Thyroid gland (tissue), 4 donors: Measurements from ENCODE around the gene NCBP3. TPM values are rescaled to one million over a fixed set of nuclear protein-coding genes. Genes with fewer than 3 reads are reported as not detected.
"Not testable (repeated sequence)": the region's sequence is repeated elsewhere in the genome, so short reads cannot be mapped to it uniquely, and the experiment has no call there.

ENCODE experiments used
- DNase-seq, 2 donors: peaks; one replicate each; pipeline ENCODE4 v3.0.0-alpha.2; 2019
- H3K27ac ChIP-seq, 3 donors: fragments of 200-600 bp; sonication (generic); 1 replicate in 2 of 3; 2 replicates in 1 of 3; pipeline ENCODE4 v1.5.1; 2016 to 2019; ENCODE audit warnings: mild to moderate bottlenecking in 1 of 3, moderate library complexity in 1 of 3
- H3K27me3 ChIP-seq: fragments of 200-600 bp; sonication (generic); one replicate; pipeline ENCODE4 v1.5.1; 2019
- H3K36me3 ChIP-seq, 2 donors: fragments of 200-600 bp; sonication (generic); one replicate each; pipeline ENCODE4 v1.5.1; 2016 to 2019
- H3K4me1 ChIP-seq, 2 donors: fragments of 200-600 bp; sonication (generic); one replicate each; pipeline ENCODE4 v1.5.1; 2017 to 2019
- H3K4me3 ChIP-seq, 3 donors: fragments of 200-600 bp; sonication (generic); replicated peaks in 1 of 3; 1 replicate in 2 of 3; 2 replicates in 1 of 3; pipeline ENCODE4 v1.5.1; 2016; ENCODE audit warnings: mild to moderate bottlenecking in 1 of 3
- H3K9me3 ChIP-seq: fragments of 200-600 bp; sonication (generic); one replicate; pipeline ENCODE4 v1.5.1; 2017
- CTCF ChIP-seq, 6 experiments: fragments of 200-600 bp in 3 of 6; fragments of 450-650 bp in 3 of 6; sonication (generic) in 3 of 6; IDR thresholded peaks; one replicate each; pipeline ENCODE4 v1.5.1; 2016 to 2019; ENCODE audit warnings: antibody characterized with exemption in 6 of 6, mild to moderate bottlenecking in 2 of 6, inconsistent platforms in 1 of 6, moderate library complexity in 1 of 6
- POLR2A ChIP-seq, 2 donors: fragments of 450-650 bp; IDR thresholded peaks; one replicate each; pipeline ENCODE4 v1.6.1; 2017; ENCODE audit warnings: antibody characterized with exemption in 2 of 2, mild to moderate bottlenecking in 2 of 2, moderate library complexity in 1 of 2
- WGBS, 2 donors: methylation state at CpG; one replicate each; pipeline ENCODE4 v1.1.5; 2017; 5-methylcytosine and 5-hydroxymethylcytosine counted together
- intact Hi-C: fragments of 100-400 bp; cut with DNase I; formaldehyde crosslinking; loops from one replicate; pipeline ENCODE4 v1.15.1; 2023
- total RNA-seq, 4 donors: library from RNA; depleted of rRNA; stranded (reverse); fragments of >200 nt; gene quantifications; one replicate each; pipeline ENCODE4 v1.2.3, GENCODE V29; 2016

NCBP3 gene
- total RNA-seq, 4 donors from 2014 or later = 28.4 to 265 (median 36.1) TPM

DNA sequence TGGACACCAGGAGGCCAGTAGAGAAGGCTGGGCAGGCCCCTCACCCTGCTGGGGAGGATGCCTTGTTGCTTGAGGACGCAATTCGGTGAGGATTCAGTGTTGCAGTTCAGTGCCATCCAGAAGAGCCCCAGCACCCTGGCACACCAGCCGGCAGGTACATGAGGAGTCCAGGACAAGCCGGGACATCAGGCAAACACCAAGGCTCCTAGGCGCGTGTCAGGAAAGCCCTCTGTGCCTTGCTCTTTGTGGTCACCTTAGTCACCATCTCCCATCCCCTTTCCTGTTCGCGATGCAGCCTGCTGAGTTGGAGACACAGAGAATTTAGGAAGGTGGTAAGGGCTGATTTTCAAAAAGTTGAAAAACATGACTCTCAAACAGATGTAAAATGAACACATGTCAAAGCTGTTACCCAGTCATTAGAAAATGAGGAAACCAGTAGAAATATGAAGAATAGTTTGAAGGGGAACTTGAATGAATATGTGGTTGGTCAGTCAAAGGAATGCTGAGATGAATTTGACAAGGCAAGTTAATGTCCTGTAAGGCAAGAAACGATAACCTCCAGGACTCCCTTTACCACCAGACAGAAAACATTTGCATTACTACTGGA lies 2.3 kb upstream of the NCBP3 start:
- intact Hi-C loops = no loop called here
- Histone ChIP-seq H3K36me3 (no peaks in the 10 kb centered on the region), H3K27me3 (no peaks in the 10 kb centered on the region), H3K4me3 (no peak overlapping the region), H3K9me3 (no peaks in the 10 kb centered on the region), H3K27ac (no peak overlapping the region), H3K4me1 (peaks cover 10 to 11% of the 10 kb centered on the region in 2 donors)
- TF ChIP-seq POLR2A (IDR thresholded peaks at IDR 0.05) (no peak), CTCF (IDR thresholded peaks at IDR 0.05) (no peak)
- 78 to 82% methylated on average over 9 of the region's 9 CpGs for WGBS, 2 donors
- no peak for DNase-seq

DNA sequence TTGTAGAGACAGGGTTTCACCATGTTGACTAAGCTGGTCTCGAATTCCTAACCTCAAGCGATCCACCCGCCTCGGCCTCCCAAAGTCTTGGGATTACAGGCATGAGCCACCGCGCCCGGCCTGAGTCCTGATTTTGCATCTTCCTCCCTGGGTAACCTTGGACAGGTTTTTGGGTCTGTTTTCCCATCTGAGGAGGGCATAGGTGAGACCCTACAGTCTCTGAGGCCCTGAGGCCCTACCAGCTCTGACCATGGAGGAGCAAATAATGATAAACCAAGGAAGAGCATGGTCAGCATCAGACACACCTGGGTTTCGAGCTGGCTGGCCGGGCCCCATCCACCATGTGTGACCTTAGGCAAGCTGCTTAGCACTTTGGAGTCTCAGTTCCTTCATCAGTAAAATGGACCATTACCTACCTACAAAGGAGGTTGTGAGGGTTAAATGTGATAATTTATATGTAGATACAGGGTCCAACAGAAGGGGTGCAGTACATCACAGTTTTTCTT lies 1.2 kb upstream of the NCBP3 start:
- WGBS, 2 donors = 92 to 94% methylated on average over 9 of the region's 9 CpGs
- H3K27ac ChIP-seq = no peak overlapping the region
- no peak for DNase-seq
- no peaks in the 10 kb centered on the region for H3K9me3 ChIP-seq
- peaks cover 10 to 11% of the 10 kb centered on the region in 2 donors for H3K4me1 ChIP-seq
- TF ChIP-seq CTCF (IDR thresholded peaks at IDR 0.05) (no peak), POLR2A (IDR thresholded peaks at IDR 0.05) (no peak)
- no peak overlapping the region for H3K4me3 ChIP-seq
- no peaks in the 10 kb centered on the region for H3K27me3 ChIP-seq
- intact Hi-C loops = no loop called here
- H3K36me3 ChIP-seq = peaks cover 0 to 3% of the 10 kb centered on the region in 2 donors

DNA sequence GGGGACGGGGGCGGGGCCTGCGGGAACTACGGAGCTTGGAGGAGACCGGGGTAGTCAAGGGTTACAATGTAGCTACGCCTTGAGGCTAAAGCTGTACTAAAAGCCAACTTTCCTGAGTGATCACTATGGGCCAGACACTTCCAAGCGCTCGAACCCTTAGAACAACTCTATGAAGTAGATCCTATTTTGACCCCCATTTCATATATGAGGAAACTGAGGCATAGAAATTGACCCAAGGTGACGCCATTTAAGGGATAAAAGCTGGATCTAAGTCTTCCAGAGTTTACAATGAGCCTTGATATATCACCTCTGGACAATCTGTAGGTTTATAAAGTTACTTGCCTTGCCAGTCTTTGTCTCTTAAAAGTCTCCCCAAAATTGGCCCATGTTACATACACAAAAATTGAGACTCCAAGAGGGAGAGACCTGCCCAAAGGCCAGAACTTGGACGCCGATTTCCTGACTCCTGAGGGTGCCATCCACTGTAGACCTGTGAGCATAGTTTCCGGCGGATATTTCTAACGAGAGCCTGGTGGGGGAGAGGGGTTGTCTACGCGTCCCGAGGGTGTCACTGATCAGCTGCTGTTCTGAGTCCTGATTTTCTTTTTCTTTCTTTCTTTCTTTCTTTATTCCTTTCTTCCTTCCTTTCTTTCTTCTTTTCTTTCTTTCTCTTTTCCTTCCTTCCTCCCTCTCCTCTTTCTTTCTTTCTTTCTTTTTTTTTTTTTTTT lies 555 bp upstream of the NCBP3 start:
- no peaks in the 10 kb centered on the region for H3K27me3 ChIP-seq
- DNase-seq = no peak
- H3K27ac ChIP-seq = peak overlapping the region in 1 of 3 donors; percentile 96
- WGBS, 2 donors = 46 to 47% methylated on average over 17 of the region's 17 CpGs
- peaks cover 0 to 9% of the 10 kb centered on the region in 2 donors for H3K36me3 ChIP-seq
- intact Hi-C loops = no loop called here
- H3K9me3 ChIP-seq = no peaks in the 10 kb centered on the region
- peaks cover 10 to 11% of the 10 kb centered on the region in 2 donors for H3K4me1 ChIP-seq
- H3K4me3 ChIP-seq = peak overlapping the region in 1 of 3 donors; percentile 95
- TF ChIP-seq POLR2A (IDR thresholded peaks at IDR 0.05) (no peak), CTCF (IDR thresholded peaks at IDR 0.05) (no peak)

DNA sequence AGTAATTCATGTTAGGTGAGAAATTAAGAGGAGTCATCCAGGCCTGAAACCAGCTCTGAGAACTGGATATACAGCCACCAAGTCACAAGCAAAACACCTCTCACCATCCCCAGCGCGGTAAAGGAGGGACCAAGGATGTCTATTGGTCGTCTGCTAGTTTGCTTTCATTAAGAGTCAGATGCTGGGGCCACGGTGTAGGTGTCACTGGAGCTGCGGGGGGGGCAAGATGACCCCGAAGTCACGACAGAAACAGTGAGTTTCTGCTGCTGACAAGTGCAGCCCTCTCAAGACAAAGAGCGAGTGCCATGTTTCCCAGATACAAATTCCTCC lies 790 bp downstream of the NCBP3 start:
- intact Hi-C loops = no loop called here
- Histone ChIP-seq H3K36me3 (peaks cover 0 to 10% of the 10 kb centered on the region in 2 donors), H3K9me3 (no peaks in the 10 kb centered on the region), H3K27me3 (no peaks in the 10 kb centered on the region), H3K27ac (peak overlapping the region in 2 of 3 donors; percentile 88 to 96), H3K4me1 (peaks cover 10 to 11% of the 10 kb centered on the region in 2 donors), H3K4me3 (peak overlapping the region; percentile 90 to 95 (median 90))
- DNase-seq = peak; percentile 33 to 40
- 2 to 5% methylated on average over 4 to 8 of the region's 8 CpGs for WGBS, 2 donors
- no peak for TF ChIP-seq CTCF (IDR thresholded peaks at IDR 0.05)
- no peak for TF ChIP-seq POLR2A (IDR thresholded peaks at IDR 0.05)

DNA sequence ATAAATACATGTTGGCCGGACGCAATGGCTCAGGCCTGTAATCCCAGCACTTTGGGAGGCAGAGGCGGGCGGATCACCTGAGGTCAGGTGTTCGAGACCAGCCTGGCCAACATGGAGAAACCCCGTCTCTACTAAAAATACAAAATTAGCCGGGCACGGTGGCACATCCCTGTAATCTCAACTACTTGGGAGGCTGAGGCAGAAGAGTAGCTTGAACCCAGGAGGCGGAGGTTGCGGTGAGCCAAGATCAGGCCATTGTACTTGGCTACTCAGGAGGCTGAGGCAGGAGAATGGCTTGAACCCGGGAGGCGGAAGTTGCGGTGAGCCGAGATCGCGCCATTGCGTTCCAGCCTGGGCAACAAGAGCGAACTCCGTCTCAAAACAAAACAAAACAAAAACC lies 1.5 kb downstream of the NCBP3 start:
- WGBS, 2 donors = 95 to 96% methylated on average over 19 of the region's 19 CpGs
- H3K27ac ChIP-seq, H3K27me3 ChIP-seq, H3K4me3 ChIP-seq, intact Hi-C loops, DNase-seq, H3K9me3 ChIP-seq: not testable (repeated sequence)
- peaks cover 0 to 14% of the 10 kb centered on the region in 2 donors for H3K36me3 ChIP-seq
- H3K4me1 ChIP-seq = peaks cover 10 to 11% of the 10 kb centered on the region in 2 donors
